ENCODE results near the gene AKR1D1. TPM values are rescaled to one million over a fixed set of nuclear protein-coding genes. Genes with fewer than 3 reads are reported as not detected.
A peak's percentile ranks its signal among the peaks of the same experiment; 100 is the strongest.

The AKR1D1 gene
- total RNA-seq, 1 experiment from 2014 or later, result not detected

DNA sequence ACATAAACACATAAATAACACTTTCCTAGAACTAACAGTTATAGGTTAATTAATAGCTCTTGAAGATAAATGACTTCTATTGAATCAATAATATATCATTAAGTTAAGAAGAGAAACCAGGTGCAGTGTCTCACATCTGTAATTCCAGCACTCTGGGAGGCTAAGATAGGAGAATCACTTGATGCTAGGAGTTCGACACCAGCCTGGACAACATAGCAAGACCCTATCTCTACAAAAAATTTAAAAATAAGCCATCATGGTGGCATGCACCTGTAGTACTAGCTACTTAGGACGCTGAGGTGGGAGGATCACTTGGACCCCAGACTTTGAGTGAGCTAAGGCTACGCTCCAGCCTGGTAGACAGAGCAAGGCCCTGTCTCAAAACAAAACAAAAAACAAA, 38.8 kb downstream of the AKR1D1 start:
- TF ChIP-seq, protein P1, sequence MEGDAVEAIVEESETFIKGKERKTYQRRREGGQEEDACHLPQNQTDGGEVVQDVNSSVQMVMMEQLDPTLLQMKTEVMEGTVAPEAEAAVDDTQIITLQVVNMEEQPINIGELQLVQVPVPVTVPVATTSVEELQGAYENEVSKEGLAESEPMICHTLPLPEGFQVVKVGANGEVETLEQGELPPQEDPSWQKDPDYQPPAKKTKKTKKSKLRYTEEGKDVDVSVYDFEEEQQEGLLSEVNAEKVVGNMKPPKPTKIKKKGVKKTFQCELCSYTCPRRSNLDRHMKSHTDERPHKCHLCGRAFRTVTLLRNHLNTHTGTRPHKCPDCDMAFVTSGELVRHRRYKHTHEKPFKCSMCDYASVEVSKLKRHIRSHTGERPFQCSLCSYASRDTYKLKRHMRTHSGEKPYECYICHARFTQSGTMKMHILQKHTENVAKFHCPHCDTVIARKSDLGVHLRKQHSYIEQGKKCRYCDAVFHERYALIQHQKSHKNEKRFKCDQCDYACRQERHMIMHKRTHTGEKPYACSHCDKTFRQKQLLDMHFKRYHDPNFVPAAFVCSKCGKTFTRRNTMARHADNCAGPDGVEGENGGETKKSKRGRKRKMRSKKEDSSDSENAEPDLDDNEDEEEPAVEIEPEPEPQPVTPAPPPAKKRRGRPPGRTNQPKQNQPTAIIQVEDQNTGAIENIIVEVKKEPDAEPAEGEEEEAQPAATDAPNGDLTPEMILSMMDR (IDR thresholded peaks at IDR 0.05; ENCODE audit: unreplicated experiment), result no peak
- Mint-ChIP-seq H3K27me3 (ENCODE audit: unreplicated experiment) (no peaks in the 10 kb centered on the region), H3K4me3 (ENCODE audit: low read depth, unreplicated experiment) (no peak overlapping the region), H3K36me3 (ENCODE audit: insufficient read depth, unreplicated experiment) (no peaks in the 10 kb centered on the region), H3K4me1 (ENCODE audit: low read depth, unreplicated experiment) (peaks cover 20% of the 10 kb centered on the region), H3K27ac (ENCODE audit: unreplicated experiment) (no peak overlapping the region), H3K9me3 (ENCODE audit: low read depth, unreplicated experiment) (peaks cover 10% of the 10 kb centered on the region)
- DNase-seq, result no peak
- no TSS peak for BruUV-seq (replicated peaks)
- CTCF ChIA-PET, result no interaction called here
- intact Hi-C loops (cut with micrococcal nuclease; ENCODE audit: unreplicated experiment), result no loop called here

DNA sequence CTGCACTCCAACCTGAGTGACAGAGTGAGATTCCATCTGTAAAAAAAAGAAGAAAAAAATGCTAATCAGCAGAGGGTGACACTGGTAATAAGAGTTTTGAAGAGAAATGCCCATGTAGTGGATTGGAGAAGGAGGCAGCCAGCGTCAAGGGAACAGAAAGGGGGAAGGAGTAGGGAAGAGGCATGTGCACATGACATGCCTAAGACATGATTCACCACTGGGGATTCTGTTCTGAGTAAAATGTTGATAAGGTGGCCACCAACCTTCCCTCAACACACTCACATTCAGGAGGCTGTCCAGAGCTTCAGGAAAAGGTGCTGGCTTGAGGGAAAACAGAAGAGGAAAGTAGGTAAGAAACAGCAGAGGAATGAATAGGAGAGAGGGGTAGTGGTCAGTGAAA, 39.9 kb downstream of the AKR1D1 start:
- Mint-ChIP-seq H3K9me3 (ENCODE audit: low read depth, unreplicated experiment) (peaks cover 7% of the 10 kb centered on the region), H3K27me3 (ENCODE audit: unreplicated experiment) (no peaks in the 10 kb centered on the region), H3K4me1 (ENCODE audit: low read depth, unreplicated experiment) (peaks cover 15% of the 10 kb centered on the region), H3K36me3 (ENCODE audit: insufficient read depth, unreplicated experiment) (no peaks in the 10 kb centered on the region), H3K27ac (ENCODE audit: unreplicated experiment) (no peak overlapping the region), H3K4me3 (ENCODE audit: low read depth, unreplicated experiment) (no peak overlapping the region)
- CTCF ChIA-PET, result interaction anchor here (0.6 kb wide), 2 partner anchors 59 to 569 kb away, joined by 3 read pairs; no protein-coding TSS in a partner anchor
- peak; percentile 35 for DNase-seq
- BruUV-seq (replicated peaks), result no TSS peak
- intact Hi-C loops (cut with micrococcal nuclease; ENCODE audit: unreplicated experiment), result no loop called here
- TF ChIP-seq, protein P1 (IDR thresholded peaks at IDR 0.05; ENCODE audit: unreplicated experiment), result no peak

DNA sequence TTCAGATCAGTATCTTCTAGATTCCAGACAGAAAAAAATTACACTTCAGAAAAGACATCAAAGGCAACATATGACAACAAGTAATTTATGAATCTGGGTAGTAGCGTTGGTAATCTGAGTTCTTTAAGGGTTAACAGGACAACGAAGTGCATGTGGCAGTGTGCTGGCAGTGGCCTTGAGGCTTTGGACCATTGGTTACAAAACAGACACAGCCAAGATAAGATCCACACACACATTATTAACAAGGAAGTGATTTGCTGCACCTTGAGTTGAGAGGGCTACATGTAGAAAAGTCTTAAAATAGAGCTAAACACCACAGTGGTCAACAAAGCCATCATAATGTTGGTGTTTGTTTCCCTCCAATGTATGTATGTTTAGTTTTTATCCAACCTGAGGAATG, 40.6 kb downstream of the AKR1D1 start:
- CTCF ChIA-PET, result interaction anchor here (0.6 kb wide), 1 partner anchor 568 kb away, joined by 3 read pairs; no protein-coding TSS in a partner anchor
- Mint-ChIP-seq H3K4me3 (ENCODE audit: low read depth, unreplicated experiment) (no peak overlapping the region), H3K27me3 (ENCODE audit: unreplicated experiment) (no peaks in the 10 kb centered on the region), H3K36me3 (ENCODE audit: insufficient read depth, unreplicated experiment) (no peaks in the 10 kb centered on the region), H3K4me1 (ENCODE audit: low read depth, unreplicated experiment) (peaks cover 12% of the 10 kb centered on the region), H3K9me3 (ENCODE audit: low read depth, unreplicated experiment) (peaks cover 7% of the 10 kb centered on the region), H3K27ac (ENCODE audit: unreplicated experiment) (no peak overlapping the region)
- no peak for DNase-seq
- TF ChIP-seq, protein P1 (IDR thresholded peaks at IDR 0.05; ENCODE audit: unreplicated experiment), result no peak
- intact Hi-C loops (cut with micrococcal nuclease; ENCODE audit: unreplicated experiment), result no loop called here
- BruUV-seq (replicated peaks), result no TSS peak

DNA sequence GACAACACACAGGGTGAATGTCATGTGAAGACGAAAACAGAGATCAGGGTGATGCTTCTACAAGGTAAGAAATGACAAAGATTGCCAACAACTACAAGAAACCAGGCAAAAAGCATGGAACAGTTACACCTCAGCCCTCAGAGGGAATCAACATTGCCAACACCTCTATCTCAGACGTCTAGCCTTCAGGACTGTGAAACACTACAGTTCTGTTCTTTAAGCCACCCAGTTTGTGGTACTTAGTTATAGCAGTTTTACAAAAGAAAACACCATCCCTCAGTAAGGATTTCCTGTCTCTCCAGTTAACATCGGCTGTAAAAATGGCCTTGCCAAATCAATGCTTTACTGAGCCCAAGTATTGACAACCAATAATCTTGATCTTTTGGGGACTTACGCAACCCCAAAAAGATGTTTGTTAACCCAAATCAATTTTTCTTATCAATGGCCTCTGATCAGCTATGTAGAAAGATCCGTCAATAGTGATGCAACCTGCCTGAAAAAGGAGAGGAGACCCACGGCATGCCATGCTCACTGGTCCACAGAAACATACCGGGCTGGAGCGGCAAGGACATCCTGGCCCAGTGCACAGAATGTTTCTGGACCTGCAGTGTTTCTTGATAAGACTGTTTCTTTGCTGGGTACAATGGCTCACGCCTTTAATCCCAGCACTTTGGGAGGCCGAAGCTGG, 44.0 kb downstream of the AKR1D1 start:
- Mint-ChIP-seq H3K4me1 (ENCODE audit: low read depth, unreplicated experiment) (peaks cover 17% of the 10 kb centered on the region), H3K36me3 (ENCODE audit: insufficient read depth, unreplicated experiment) (no peaks in the 10 kb centered on the region), H3K27me3 (ENCODE audit: unreplicated experiment) (no peaks in the 10 kb centered on the region), H3K9me3 (ENCODE audit: low read depth, unreplicated experiment) (peaks cover 7% of the 10 kb centered on the region), H3K27ac (ENCODE audit: unreplicated experiment) (no peak overlapping the region), H3K4me3 (ENCODE audit: low read depth, unreplicated experiment) (no peak overlapping the region)
- DNase-seq, result no peak
- TF ChIP-seq, protein P1 (IDR thresholded peaks at IDR 0.05; ENCODE audit: unreplicated experiment), result no peak
- no TSS peak for BruUV-seq (replicated peaks)
- CTCF ChIA-PET, result interaction anchor here (0.7 kb wide), 1 partner anchor 255 kb away, joined by 4 read pairs; no protein-coding TSS in a partner anchor
- intact Hi-C loops (cut with micrococcal nuclease; ENCODE audit: unreplicated experiment), result no loop called here

All from Calu3 (cell line).